Measurements from ENCODE around the gene C12orf57. TPM values are rescaled to one million over a fixed set of nuclear protein-coding genes. Genes with fewer than 3 reads are reported as not detected.

The C12orf57 gene
- total and polyA plus RNA-seq, 9 of the 15 experiments (the other 6 are each of a cell fraction or from before 2014, with no cell fraction given), result 26.7 to 191 (median 107) TPM

DNA sequence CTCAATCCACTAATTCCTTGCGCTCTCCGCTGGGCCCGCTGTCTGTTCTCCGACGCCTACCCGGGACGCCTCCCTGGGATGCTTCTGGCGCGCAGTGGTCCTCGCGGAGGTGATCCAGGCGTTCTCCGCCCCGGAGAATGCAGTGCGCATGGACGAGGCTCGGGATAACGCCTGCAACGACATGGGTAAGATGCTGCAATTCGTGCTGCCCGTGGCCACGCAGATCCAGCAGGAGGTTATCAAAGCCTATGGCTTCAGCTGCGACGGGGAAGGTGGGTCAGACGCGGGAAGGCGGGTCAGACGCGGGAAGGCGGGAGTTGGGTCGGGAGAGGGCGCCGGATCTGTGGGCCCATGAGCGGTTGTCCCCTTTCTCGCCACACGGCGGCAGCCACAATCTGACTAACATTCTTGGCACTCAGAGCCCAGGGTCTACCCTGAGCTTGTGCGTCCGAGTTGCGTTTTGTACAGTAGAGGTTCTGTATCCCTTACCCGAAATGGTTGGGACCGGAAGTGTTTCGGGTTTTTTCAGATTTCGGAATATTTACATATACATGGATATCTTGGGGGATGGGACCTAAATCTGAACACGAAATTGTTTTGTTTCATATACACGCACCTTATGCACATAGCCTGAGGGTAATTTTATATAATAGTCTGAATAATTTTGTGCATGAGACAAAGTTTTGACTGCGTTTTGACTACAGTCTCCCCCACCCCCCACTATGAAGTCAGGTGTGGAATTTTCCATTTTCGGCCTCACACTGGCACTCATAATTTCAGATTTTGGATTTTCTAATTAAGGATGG lies 762 bp downstream of the C12orf57 start (continued):
- TF ChIP-seq HMG20B (CRISPR knock-in tag; IDR thresholded peaks at IDR 0.05) (no peak), ZNF586 (CRISPR knock-in tag; conservative IDR thresholded peaks at IDR 0.05) (no peak), SP2 (IDR thresholded peaks at IDR 0.05; ENCODE audit: extremely low read depth, low read depth, low read length, poor library complexity, severe bottlenecking) (no peak), TFAM (CRISPR knock-in tag; conservative IDR thresholded peaks at IDR 0.05) (no peak), ADNP (tag; IDR thresholded peaks at IDR 0.05) (no peak), ARID3B (CRISPR knock-in tag; IDR thresholded peaks at IDR 0.05; ENCODE audit: borderline replicate concordance) (no peak), TAF15 (IDR thresholded peaks at IDR 0.05; ENCODE audit: low read depth, low read length) (peak; percentile 96), ZNF644 (tag; IDR thresholded peaks at IDR 0.05; ENCODE audit: low read depth) (no peak), ZNF592 (IDR thresholded peaks at IDR 0.05) (no peak), ESRRA (IDR thresholded peaks at IDR 0.05; ENCODE audit: borderline replicate concordance, low read depth) (no peak), MLLT1 (IDR thresholded peaks at IDR 0.05) (peak in 1 of 2 experiments; percentile 80; a peak in 1 of 4 replicates), COPS2 (conservative IDR thresholded peaks at IDR 0.05) (no peak), FOSL1 (tag; conservative IDR thresholded peaks at IDR 0.05) (no peak), SETDB1 (IDR thresholded peaks at IDR 0.05; ENCODE audit: low read length) (no peak), ZNF174 (CRISPR knock-in tag; IDR thresholded peaks at IDR 0.05) (no peak)
- TF ChIP-seq, protein P1, sequence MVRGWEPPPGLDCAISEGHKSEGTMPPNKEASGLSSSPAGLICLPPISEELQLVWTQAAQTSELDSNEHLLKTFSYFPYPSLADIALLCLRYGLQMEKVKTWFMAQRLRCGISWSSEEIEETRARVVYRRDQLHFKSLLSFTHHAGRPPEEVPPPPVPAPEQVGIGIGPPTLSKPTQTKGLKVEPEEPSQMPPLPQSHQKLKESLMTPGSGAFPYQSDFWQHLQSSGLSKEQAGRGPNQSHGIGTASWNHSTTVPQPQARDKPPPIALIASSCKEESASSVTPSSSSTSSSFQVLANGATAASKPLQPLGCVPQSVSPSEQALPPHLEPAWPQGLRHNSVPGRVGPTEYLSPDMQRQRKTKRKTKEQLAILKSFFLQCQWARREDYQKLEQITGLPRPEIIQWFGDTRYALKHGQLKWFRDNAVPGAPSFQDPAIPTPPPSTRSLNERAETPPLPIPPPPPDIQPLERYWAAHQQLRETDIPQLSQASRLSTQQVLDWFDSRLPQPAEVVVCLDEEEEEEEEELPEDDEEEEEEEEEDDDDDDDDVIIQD (CRISPR knock-in tag; IDR thresholded peaks at IDR 0.05), result no peak
- TF ChIP-seq, protein P2, sequence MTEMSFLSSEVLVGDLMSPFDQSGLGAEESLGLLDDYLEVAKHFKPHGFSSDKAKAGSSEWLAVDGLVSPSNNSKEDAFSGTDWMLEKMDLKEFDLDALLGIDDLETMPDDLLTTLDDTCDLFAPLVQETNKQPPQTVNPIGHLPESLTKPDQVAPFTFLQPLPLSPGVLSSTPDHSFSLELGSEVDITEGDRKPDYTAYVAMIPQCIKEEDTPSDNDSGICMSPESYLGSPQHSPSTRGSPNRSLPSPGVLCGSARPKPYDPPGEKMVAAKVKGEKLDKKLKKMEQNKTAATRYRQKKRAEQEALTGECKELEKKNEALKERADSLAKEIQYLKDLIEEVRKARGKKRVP (CRISPR knock-in tag; IDR thresholded peaks at IDR 0.05), result no peak
